ENCODE data around the gene KIF21B.

The KIF21B gene

GRCh38 chr1:201020721-201021629 is 2.5 kb downstream of the KIF21B start:
- no peaks in the 10 kb centered on the region for H3K27me3 ChIP-seq (ENCODE audit: insufficient read depth, poor library complexity, severe bottlenecking)
- peak in 1 of 2 experiments; percentile 43 for DNase-seq (ENCODE audit: low read depth in 1 of 2, low spot score in 1 of 2)

GRCh38 chr1:201020040-201020591 is 3.4 kb downstream of the KIF21B start:
- Histone ChIP-seq H3K4me3 (replicated peaks; ENCODE audit: insufficient read depth, low read length) (no peak overlapping the region), H3K27me3 (ENCODE audit: insufficient read depth, poor library complexity, severe bottlenecking) (no peaks in the 10 kb centered on the region), H3K27ac (replicated peaks) (peak overlapping the region; percentile 87)
- TF ChIP-seq GABPA (IDR thresholded peaks at IDR 0.05; ENCODE audit: low read depth), result no peak
- peak; percentile 1 for TF ChIP-seq REST (IDR thresholded peaks at IDR 0.05; ENCODE audit: insufficient replicate concordance, low read depth)
- TF ChIP-seq POLR2AphosphoS5 (IDR thresholded peaks at IDR 0.05; ENCODE audit: low read depth), result 0 out of 2 replicates have a peak, but pooled peaks have one; percentile 8
- DNase-seq (ENCODE audit: low read depth in 1 of 2, low spot score in 1 of 2), result peak in 1 of 2 experiments; percentile 83

More at GRCh38 chr1:201020721-201021629, 2.5 kb downstream of the KIF21B start:
- H3K4me3 ChIP-seq (replicated peaks; ENCODE audit: insufficient read depth, low read length), result peak overlapping the region; percentile 78
- H3K27ac ChIP-seq (replicated peaks), result peak overlapping the region; percentile 87
- TF ChIP-seq CTCF (IDR thresholded peaks at IDR 0.05; ENCODE audit: insufficient read depth, low read length), result no peak
- no peak for TF ChIP-seq GABPA (IDR thresholded peaks at IDR 0.05; ENCODE audit: low read depth)
- no peak for TF ChIP-seq SPI1 (IDR thresholded peaks at IDR 0.05; ENCODE audit: borderline replicate concordance, low read depth)
- TF ChIP-seq POLR2AphosphoS5 (IDR thresholded peaks at IDR 0.05; ENCODE audit: low read depth), result no peak
- TF ChIP-seq REST (IDR thresholded peaks at IDR 0.05; ENCODE audit: insufficient replicate concordance, low read depth), result no peak

- no peak overlapping the region for H3K4me3 ChIP-seq (replicated peaks; ENCODE audit: insufficient read depth, low read length)
- H3K27ac ChIP-seq (replicated peaks), result peak overlapping the region; percentile 87
- DNase-seq (ENCODE audit: low read depth in 1 of 2, low spot score in 1 of 2), result peak; percentile 95 to 99
- no peaks in the 10 kb centered on the region for H3K27me3 ChIP-seq (ENCODE audit: insufficient read depth, poor library complexity, severe bottlenecking)
- TF ChIP-seq SPI1 (IDR thresholded peaks at IDR 0.05; ENCODE audit: borderline replicate concordance, low read depth), result peak; percentile 72; the same call in 1 of the 2 replicates
- no peak; the same call in 1 of the 2 replicates for TF ChIP-seq GABPA (IDR thresholded peaks at IDR 0.05; ENCODE audit: low read depth)
- peak; percentile 13 for TF ChIP-seq REST (IDR thresholded peaks at IDR 0.05; ENCODE audit: insufficient replicate concordance, low read depth)
- peak; percentile 79 for TF ChIP-seq POLR2AphosphoS5 (IDR thresholded peaks at IDR 0.05; ENCODE audit: low read depth)
- TF ChIP-seq CTCF (IDR thresholded peaks at IDR 0.05; ENCODE audit: insufficient read depth, low read length), result no peak
These were observed 4.1 kb downstream of the KIF21B start for GRCh38 chr1:201019321-201019977.

All from HL-60 (cell line).